NCI-H1417 (cell line): ENCODE results near the gene TSPAN6.
A peak's percentile ranks its signal among the peaks of the same experiment; 100 is the strongest.

ENCODE experiments used
- DNase-seq, 3 experiments: peaks; one replicate each; lab custom pipeline; 2025; lab: John Stamatoyannopoulos, UW

TSPAN6 gene

DNA sequence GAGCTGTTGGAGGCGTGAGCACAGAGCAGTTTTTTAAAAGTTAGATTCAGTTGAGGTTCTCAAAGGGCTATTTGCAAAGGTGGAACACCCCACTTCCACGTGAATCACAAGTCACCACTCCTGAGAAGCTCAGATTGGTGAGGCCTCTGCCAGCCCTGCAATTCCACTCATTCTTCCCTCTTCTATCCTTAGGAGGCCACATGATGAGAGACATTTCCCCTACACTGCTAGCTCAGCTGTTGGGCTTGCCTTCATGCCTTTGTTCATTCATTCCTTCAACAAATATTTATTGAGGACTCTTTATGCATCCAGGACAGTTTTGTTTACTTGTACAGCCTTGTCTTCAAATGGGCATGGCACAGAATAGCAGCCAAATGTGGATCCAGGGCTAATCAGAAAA is 11.1 kb upstream of the TSPAN6 start:
- no peak for DNase-seq

- no peak for DNase-seq
These were observed 10.5 kb upstream of the TSPAN6 start for GRCh38 chrX:100647095-100647494.

DNA sequence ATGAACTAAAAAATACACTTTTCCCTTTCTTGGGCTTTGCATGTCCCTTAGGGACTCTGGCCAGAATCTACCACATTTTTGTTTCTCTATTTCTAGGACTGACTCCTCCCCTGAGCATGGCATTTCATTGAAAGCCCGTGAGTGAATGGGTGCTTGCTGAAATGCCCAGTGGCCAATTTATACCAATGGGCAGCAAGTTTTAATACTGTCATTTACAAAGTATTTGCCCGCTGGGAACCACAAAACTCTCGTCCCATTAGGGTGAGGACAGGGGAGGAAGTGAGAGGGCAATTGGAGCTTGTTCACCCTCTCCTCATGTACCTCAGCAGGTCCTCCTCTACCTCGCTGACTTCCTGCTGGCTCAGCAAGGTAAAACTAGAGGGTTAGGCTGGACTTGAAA is 8.5 kb upstream of the TSPAN6 start:
- DNase-seq = no peak

DNA sequence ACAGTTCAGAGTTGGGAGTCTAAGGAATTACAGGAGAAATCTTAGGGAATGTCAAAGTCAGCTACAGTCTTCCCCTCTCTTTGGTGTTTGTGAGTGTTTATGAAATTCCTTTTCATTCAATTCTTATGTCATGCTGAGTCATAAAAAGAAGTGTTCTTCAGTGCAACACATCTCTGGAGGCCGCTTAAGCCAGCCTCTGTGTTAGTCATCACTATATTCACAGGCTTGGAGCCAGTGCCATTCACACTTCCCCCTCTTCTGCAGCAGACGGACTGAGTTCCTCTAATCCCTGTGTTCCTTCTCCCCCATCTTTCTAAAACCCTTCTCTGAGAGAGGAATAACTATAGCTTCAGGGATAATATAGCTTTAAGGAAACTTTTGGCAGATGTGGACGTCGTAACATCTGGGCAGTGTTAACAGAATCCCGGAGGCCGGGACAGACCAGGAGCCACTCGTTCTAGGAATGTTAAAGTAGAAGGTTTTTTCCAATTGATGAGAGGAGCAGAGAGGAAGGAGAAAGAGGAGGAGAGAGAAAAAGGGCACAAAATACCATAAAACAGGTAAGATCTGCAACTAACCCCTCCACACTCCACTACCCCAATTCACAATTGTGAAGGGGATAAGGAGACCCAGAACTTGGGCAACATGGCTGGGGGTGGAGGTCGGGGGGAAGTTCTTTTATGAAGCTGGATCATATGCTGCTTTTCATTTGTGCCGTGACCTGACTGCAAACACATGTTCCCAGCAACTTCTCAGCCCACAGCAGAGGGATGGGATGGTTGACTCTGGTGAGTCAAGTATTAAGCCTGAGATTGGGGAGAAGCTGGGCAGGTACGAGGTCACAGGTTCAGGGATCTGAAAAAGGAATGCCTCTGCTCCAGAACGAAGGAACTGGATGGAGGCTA is 7.6 kb upstream of the TSPAN6 start, which contains the start of gene SRPX2:
TSS of gene SRPX2 (plus strand) at position 244 of the 905 bp plus-strand sequence. CDS start 2,124 bp downstream, outside the sequence.
- no peak for DNase-seq

DNA sequence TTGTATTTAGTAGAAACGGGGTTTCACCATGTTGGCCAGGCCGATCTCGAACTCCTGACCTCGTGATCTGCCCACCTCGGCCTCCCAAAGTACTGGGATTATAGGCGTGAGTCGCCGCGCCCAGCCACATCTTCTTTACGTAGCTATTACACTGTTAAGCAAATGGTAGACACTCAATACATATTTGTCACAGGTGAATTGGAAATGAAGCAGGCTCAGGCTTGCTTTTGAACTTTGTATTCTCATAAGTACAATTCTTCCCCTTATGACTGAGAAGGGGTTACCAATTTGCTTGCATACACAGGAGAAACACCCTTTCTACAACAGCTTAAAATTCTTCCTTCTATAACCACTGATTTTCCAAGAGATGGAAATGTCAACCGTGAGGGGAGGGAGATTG is 6.6 kb upstream of the TSPAN6 start:
- DNase-seq = no peak

- DNase-seq = no peak
These were observed 5.7 kb upstream of the TSPAN6 start for GRCh38 chrX:100642290-100642689.

- DNase-seq = no peak
These were observed 651 bp downstream of the TSPAN6 start for GRCh38 chrX:100635989-100636320.

GRCh38 chrX:100635040-100635439 is 1.6 kb downstream of the TSPAN6 start:
- no peak for DNase-seq

- no peak for DNase-seq
These were observed 10.6 kb downstream of the TSPAN6 start for GRCh38 chrX:100625985-100626491.

DNA sequence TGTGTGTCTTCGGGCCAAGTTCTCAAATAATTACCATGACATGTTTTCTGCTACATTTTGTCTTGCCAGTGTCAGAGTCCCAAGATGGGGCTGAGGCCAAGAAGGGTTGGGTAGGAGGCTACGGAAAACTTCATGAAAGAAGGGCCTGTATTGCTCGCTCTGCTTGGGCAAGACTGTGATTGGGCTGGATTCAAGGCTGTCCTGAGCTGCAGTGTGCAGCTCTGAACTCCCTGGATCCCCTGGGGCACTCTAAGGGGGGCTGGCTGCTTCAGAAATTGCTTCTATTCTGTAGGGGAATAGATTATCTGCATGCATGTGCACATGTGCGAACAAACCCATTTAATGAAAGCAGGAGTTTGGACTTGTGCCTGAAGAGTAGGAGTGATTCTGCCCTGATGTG is 13.6 kb downstream of the TSPAN6 start:
- DNase-seq = no peak

- peak in 1 of 3 experiments; percentile 14 for DNase-seq
These were observed 21.6 kb downstream of the TSPAN6 start for GRCh38 chrX:100615005-100615404.

- no peak for DNase-seq
These were observed 24.7 kb downstream of the TSPAN6 start for GRCh38 chrX:100611951-100612350.

- DNase-seq = no peak
These were observed 27.0 kb downstream of the TSPAN6 start for GRCh38 chrX:100609591-100609990.

GRCh38 chrX:100606753-100607152 is 29.9 kb downstream of the TSPAN6 start:
- DNase-seq = no peak

DNA sequence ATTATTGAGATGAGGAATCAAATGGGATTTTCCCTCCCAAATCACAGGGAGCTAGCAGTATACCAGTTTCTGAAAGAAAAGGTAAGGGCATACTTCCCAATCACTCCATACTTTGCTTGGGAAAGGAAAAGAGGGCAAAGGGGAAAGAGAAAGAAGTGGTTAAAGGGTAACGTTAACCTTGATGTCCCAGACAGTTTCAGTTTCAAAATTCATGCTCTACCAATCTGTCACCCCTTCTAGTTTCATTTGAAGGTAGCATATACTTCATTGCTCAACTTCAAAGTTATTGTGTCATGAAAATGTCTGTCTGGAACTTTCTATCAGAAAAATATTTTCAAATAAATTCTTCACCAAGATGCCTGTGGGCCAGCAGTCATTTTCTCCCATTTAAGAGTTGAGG is 35.8 kb downstream of the TSPAN6 start:
- DNase-seq = no peak

DNA sequence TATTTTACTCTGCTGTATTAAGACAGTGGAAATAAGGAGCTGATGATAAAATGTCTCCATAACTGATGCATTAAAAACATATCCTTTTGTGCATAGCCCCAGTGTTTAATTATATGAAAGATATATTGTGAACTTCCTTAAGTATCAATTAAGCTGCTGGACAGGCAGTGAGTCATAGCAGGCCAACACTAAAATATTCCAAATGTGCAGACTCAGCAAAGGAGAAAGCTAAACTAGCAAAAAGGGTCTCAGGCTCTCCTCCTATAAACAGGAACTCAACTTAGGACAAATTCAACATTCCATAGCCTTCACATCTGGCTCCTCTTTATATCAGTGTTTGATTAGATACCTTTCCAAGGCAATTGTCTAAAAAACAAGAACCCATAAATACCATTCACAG is 36.3 kb downstream of the TSPAN6 start:
- DNase-seq = no peak

DNA sequence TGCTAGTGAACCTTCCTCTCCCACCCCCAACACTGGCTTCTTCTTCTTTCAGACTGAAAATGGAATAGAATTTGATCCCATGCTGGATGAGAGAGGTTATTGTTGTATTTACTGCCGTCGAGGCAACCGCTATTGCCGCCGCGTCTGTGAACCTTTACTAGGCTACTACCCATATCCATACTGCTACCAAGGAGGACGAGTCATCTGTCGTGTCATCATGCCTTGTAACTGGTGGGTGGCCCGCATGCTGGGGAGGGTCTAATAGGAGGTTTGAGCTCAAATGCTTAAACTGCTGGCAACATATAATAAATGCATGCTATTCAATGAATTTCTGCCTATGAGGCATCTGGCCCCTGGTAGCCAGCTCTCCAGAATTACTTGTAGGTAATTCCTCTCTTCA is 37.1 kb downstream of the TSPAN6 start:
- no peak for DNase-seq

- no peak for DNase-seq
These were observed 40.0 kb downstream of the TSPAN6 start for GRCh38 chrX:100596601-100597000.

- no peak for DNase-seq
These were observed 43.0 kb downstream of the TSPAN6 start for GRCh38 chrX:100593581-100593980.

DNA sequence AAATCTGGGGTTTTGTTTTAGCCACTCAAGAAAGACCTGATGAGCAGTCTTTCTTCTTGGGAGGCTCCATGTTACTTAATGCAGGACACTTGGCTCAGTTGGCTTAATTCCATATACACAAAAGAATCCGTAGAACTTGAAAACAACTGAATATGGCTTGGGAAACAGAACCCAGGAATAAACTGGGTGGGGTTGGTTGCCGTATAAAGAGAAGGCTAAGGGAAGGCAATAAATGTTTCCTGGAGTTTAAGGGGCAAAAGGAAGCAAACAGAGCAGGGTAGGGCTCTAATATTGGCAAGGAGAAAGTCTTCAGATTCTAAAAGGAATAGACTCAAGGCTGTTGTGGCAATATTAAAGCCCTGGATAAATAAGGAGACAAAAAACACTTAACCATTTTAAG is 43.5 kb downstream of the TSPAN6 start:
- no peak for DNase-seq

DNA sequence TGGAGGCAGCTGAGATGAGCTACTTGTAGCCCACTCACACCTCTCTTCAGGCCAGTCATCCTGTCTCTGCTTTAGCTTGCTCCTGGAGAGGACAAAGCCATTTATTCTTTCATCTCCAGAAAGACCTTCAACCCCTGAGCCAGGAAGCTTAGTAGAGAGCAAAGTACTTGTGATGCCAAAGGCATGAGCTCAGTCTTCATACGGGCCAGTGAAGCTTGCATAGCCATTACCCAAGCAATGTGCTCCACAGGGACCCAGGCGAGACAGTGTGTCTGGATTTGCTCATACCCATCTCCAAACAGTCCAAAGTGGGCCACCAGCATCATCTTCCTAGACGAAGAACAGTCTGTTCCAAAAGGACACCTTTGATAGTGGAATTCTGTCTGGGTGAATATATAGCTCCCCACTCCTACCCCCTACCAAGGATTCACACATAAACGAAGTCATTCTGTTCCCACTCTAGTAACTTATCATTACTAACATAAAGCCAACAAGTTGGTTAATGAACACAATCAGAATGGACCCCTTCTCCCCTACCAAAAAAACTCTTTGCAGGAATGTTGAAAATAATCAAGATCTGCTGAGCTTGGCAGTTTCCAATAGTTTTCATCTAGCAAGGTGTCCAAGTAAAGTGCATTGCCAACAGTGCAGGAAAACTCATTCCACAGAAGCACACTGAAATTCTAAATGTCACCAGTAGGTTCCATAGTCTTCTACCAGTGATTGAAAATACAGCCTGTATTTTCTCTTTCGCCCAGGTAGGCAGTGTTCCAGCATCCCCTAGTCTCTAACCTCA is 45.2 kb downstream of the TSPAN6 start:
- no peak for DNase-seq

GRCh38 chrX:100587861-100588260 is 48.7 kb downstream of the TSPAN6 start:
- DNase-seq = no peak

DNA sequence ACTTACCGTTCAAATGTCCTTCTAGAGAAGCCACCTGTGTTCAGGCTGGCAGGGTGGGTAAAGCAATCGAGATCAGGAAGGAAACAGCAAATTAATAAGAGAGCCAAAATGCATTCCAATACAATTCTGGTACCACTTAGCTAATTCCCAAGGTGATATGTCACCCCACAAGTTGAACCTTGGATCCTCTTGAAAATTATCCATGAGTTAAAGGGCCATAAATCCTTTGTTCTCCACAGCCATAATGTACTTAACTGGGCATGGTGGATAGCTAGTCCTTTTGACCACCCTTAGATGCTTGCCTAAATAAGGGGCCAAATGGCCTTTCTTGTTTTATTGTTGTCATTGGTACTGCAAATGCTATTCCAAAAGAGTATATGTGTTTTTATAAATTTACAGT is 49.9 kb downstream of the TSPAN6 start:
- DNase-seq = no peak
